HG03159 (cell line): ENCODE data around the gene NDUFC2.
A peak's percentile ranks its signal among the peaks of the same experiment; 100 is the strongest.
"Not testable (repeated sequence)": the region's sequence is repeated elsewhere in the genome, so short reads cannot be mapped to it uniquely, and the experiment has no call there.

ENCODE experiments used
- ATAC-seq: cut with Tn5 transposase; IDR thresholded peaks from one replicate; pipeline ENCODE4 v1.9.1; 2021; ENCODE audit warnings: mild to moderate bottlenecking, moderate library complexity; ENCODE audit not compliant: unreplicated experiment

NDUFC2 gene

GRCh38 chr11:78079232-78080083, at the start of gene NDUFC2:
TSS of gene NDUFC2 (minus strand) at chr11:78079862. CDS start at chr11:78079744, 118 bp downstream.
- peak; percentile 75 for ATAC-seq

- no peak for ATAC-seq
These were observed 47.7 kb upstream of the NDUFC2 start for GRCh38 chr11:78127403-78127802.

GRCh38 chr11:78112582-78113275, 33.1 kb upstream of the NDUFC2 start:
- peak; percentile 76 for ATAC-seq

- no peak for ATAC-seq
These were observed 31.6 kb upstream of the NDUFC2 start for GRCh38 chr11:78111298-78111697.

- no peak for ATAC-seq
These were observed 31.2 kb upstream of the NDUFC2 start for GRCh38 chr11:78110830-78111229.

- ATAC-seq, result no peak
These were observed 30.7 kb upstream of the NDUFC2 start for GRCh38 chr11:78110351-78110750.

- no peak for ATAC-seq
These were observed 29.7 kb upstream of the NDUFC2 start for GRCh38 chr11:78109081-78110015.

- ATAC-seq, result no peak
These were observed 21.2 kb upstream of the NDUFC2 start for GRCh38 chr11:78100676-78101472.

GRCh38 chr11:78100261-78100660, 20.6 kb upstream of the NDUFC2 start:
- ATAC-seq, result no peak

GRCh38 chr11:78099666-78100065, 20.0 kb upstream of the NDUFC2 start:
- ATAC-seq, result no peak

GRCh38 chr11:78097666-78098385, 18.2 kb upstream of the NDUFC2 start:
- no peak for ATAC-seq

- no peak for ATAC-seq
These were observed 14.6 kb upstream of the NDUFC2 start for GRCh38 chr11:78094250-78094649.

- not testable (repeated sequence) for ATAC-seq
These were observed 6.9 kb upstream of the NDUFC2 start for GRCh38 chr11:78086521-78087074.

GRCh38 chr11:78085972-78086371, 6.3 kb upstream of the NDUFC2 start:
- no peak for ATAC-seq

- not testable (repeated sequence) for ATAC-seq
These were observed 4.8 kb upstream of the NDUFC2 start for GRCh38 chr11:78084506-78084905.

GRCh38 chr11:78083021-78083420, 3.4 kb upstream of the NDUFC2 start:
- no peak for ATAC-seq

- ATAC-seq, result no peak
These were observed 2.5 kb upstream of the NDUFC2 start for GRCh38 chr11:78082146-78082545.

GRCh38 chr11:78081583-78081982, 1.9 kb upstream of the NDUFC2 start:
- ATAC-seq, result no peak

- ATAC-seq, result no peak
These were observed 1.3 kb upstream of the NDUFC2 start for GRCh38 chr11:78080818-78081495.
